RWPE2 (cell line): ENCODE data around the gene PLCB4.

Experiments
- ATAC-seq: fragments of 200-7000 bp; cut with Tn5 transposase; 3 replicates; pipeline ENCODE4 v1.9.1; 2021; ENCODE audit warnings: low read depth
- DNase-seq: peaks from one replicate; pipeline ENCODE4 v3.0.0-alpha.2; 2020; ENCODE audit warnings: low spot score
- H3K27ac ChIP-seq: fragments of 450-650 bp; 2 replicates; pipeline ENCODE4 v1.5.1; 2017; ENCODE audit warnings: mild to moderate bottlenecking; ENCODE audit not compliant: poor library complexity, severe bottlenecking
- H3K27me3 ChIP-seq: fragments of 250-450 bp; sonication (Bioruptor Pico); 2 replicates; pipeline ENCODE4 v1.5.1; 2021; ENCODE audit warnings: mild to moderate bottlenecking, moderate library complexity; ENCODE audit not compliant: insufficient read depth, poor library complexity, severe bottlenecking
- H3K36me3 ChIP-seq: fragments of 250-450 bp; sonication (Bioruptor Pico); 2 replicates; pipeline ENCODE4 v1.5.1; 2020; ENCODE audit warnings: low read depth, mild to moderate bottlenecking, moderate library complexity
- H3K4me1 ChIP-seq: fragments of 250-450 bp; sonication (Bioruptor Pico); 2 replicates; pipeline ENCODE4 v1.5.1; 2021; ENCODE audit warnings: mild to moderate bottlenecking, moderate library complexity; ENCODE audit not compliant: insufficient read depth, poor library complexity, severe bottlenecking
- H3K4me3 ChIP-seq: fragments of 250-450 bp; sonication (Bioruptor Pico); 2 replicates; pipeline ENCODE4 v1.5.1; 2021; ENCODE audit warnings: mild to moderate bottlenecking, moderate library complexity; ENCODE audit not compliant: severe bottlenecking
- H3K9me3 ChIP-seq: fragments of 250-450 bp; sonication (Bioruptor Pico); 2 replicates; pipeline ENCODE4 v1.5.1; 2021; ENCODE audit warnings: mild to moderate bottlenecking, moderate library complexity; ENCODE audit not compliant: severe bottlenecking
- CTCF ChIP-seq: fragments of 450-650 bp; IDR thresholded peaks from one replicate; pipeline ENCODE4 v1.5.1; 2017; ENCODE audit warnings: mild to moderate bottlenecking, moderate library complexity; ENCODE audit not compliant: poor library complexity, severe bottlenecking

The PLCB4 gene

GRCh38 chr20:9144643-9145042 lies 75.8 kb downstream of the PLCB4 start:
- Histone ChIP-seq H3K36me3 (no peaks in the 10 kb centered on the region; the same call in 1 of the 2 replicates), H3K4me3 (no peak overlapping the region), H3K9me3 (no peaks in the 10 kb centered on the region), H3K27me3 (no peaks in the 10 kb centered on the region), H3K27ac (peak overlapping the region; percentile 24), H3K4me1 (peaks cover 20% of the 10 kb centered on the region)
- no peak for DNase-seq
- ATAC-seq, result no peak
- TF ChIP-seq CTCF, result no peak

- H3K9me3 ChIP-seq, result no peaks in the 10 kb centered on the region
- TF ChIP-seq CTCF, result no peak
- ATAC-seq (no peak), DNase-seq (no peak)
- H3K27me3 ChIP-seq, result no peaks in the 10 kb centered on the region
- H3K27ac ChIP-seq, result peak overlapping the region; percentile 24
- no peak overlapping the region for H3K4me3 ChIP-seq
- H3K4me1 ChIP-seq, result peaks cover 20% of the 10 kb centered on the region
- H3K36me3 ChIP-seq, result no peaks in the 10 kb centered on the region; the same call in 1 of the 2 replicates
Measured at GRCh38 chr20:9145142-9145541, 76.3 kb downstream of the PLCB4 start.

- ATAC-seq, result no peak
- DNase-seq, result no peak
Measured at GRCh38 chr20:9146649-9147048, 77.8 kb downstream of the PLCB4 start.

GRCh38 chr20:9147547-9148024 lies 78.7 kb downstream of the PLCB4 start:
- no peaks in the 10 kb centered on the region for H3K9me3 ChIP-seq
- no peaks in the 10 kb centered on the region for H3K27me3 ChIP-seq
- TF ChIP-seq CTCF, result no peak
- H3K36me3 ChIP-seq, result no peaks in the 10 kb centered on the region; the same call in 1 of the 2 replicates
- no peak for DNase-seq
- no peak overlapping the region for H3K4me3 ChIP-seq
- H3K4me1 ChIP-seq, result peaks cover 20% of the 10 kb centered on the region
- ATAC-seq, result peak; percentile 98
- peak overlapping the region; percentile 24 for H3K27ac ChIP-seq

More at GRCh38 chr20:9146649-9147048, 77.8 kb downstream of the PLCB4 start:
- TF ChIP-seq CTCF, result no peak
- Histone ChIP-seq H3K9me3 (no peaks in the 10 kb centered on the region), H3K4me1 (peaks cover 20% of the 10 kb centered on the region), H3K36me3 (no peaks in the 10 kb centered on the region; the same call in 1 of the 2 replicates), H3K27ac (peak overlapping the region; percentile 24), H3K27me3 (no peaks in the 10 kb centered on the region), H3K4me3 (no peak overlapping the region)

- peak overlapping the region; percentile 24 for H3K27ac ChIP-seq
- H3K4me3 ChIP-seq, result no peak overlapping the region
- H3K27me3 ChIP-seq, result no peaks in the 10 kb centered on the region
- DNase-seq (no peak), ATAC-seq (no peak)
- peaks cover 20% of the 10 kb centered on the region for H3K4me1 ChIP-seq
- no peaks in the 10 kb centered on the region for H3K9me3 ChIP-seq
- TF ChIP-seq CTCF, result no peak
- H3K36me3 ChIP-seq, result no peaks in the 10 kb centered on the region
Measured at GRCh38 chr20:9148291-9148690, 79.4 kb downstream of the PLCB4 start.
